ENCODE measurements around the gene AJAP1. TPM values are rescaled to one million over a fixed set of nuclear protein-coding genes. Genes with fewer than 3 reads are reported as not detected.

The AJAP1 gene
- total RNA-seq, 6 experiments from 2014 or later = not detected

- Mint-ChIP-seq H3K27me3 (ENCODE audit: insufficient read depth) (no peaks in the 10 kb centered on the region), H3K9me3 (peaks cover 58% of the 10 kb centered on the region), H3K36me3 (ENCODE audit: low read depth) (no peaks in the 10 kb centered on the region; the same call in 1 of the 2 replicates), H3K4me3 (no peak overlapping the region), H3K4me1 (ENCODE audit: low read depth) (no peaks in the 10 kb centered on the region), H3K27ac (no peak overlapping the region)
- no peak for DNase-seq
- TF ChIP-seq, protein P1, sequence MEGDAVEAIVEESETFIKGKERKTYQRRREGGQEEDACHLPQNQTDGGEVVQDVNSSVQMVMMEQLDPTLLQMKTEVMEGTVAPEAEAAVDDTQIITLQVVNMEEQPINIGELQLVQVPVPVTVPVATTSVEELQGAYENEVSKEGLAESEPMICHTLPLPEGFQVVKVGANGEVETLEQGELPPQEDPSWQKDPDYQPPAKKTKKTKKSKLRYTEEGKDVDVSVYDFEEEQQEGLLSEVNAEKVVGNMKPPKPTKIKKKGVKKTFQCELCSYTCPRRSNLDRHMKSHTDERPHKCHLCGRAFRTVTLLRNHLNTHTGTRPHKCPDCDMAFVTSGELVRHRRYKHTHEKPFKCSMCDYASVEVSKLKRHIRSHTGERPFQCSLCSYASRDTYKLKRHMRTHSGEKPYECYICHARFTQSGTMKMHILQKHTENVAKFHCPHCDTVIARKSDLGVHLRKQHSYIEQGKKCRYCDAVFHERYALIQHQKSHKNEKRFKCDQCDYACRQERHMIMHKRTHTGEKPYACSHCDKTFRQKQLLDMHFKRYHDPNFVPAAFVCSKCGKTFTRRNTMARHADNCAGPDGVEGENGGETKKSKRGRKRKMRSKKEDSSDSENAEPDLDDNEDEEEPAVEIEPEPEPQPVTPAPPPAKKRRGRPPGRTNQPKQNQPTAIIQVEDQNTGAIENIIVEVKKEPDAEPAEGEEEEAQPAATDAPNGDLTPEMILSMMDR (IDR thresholded peaks at IDR 0.05) = no peak
Measured at GRCh38 chr1:4778056-4778455, 123.6 kb downstream of the AJAP1 start.

GRCh38 chr1:4781646-4782045 is 127.2 kb downstream of the AJAP1 start:
- Mint-ChIP-seq H3K27me3 (ENCODE audit: insufficient read depth) (no peaks in the 10 kb centered on the region), H3K4me3 (no peak overlapping the region), H3K4me1 (ENCODE audit: low read depth) (no peaks in the 10 kb centered on the region), H3K36me3 (ENCODE audit: low read depth) (no peaks in the 10 kb centered on the region; the same call in 1 of the 2 replicates), H3K9me3 (peaks cover 46% of the 10 kb centered on the region), H3K27ac (no peak overlapping the region)
- DNase-seq = no peak
- TF ChIP-seq, protein P1 (IDR thresholded peaks at IDR 0.05) = no peak

DNA sequence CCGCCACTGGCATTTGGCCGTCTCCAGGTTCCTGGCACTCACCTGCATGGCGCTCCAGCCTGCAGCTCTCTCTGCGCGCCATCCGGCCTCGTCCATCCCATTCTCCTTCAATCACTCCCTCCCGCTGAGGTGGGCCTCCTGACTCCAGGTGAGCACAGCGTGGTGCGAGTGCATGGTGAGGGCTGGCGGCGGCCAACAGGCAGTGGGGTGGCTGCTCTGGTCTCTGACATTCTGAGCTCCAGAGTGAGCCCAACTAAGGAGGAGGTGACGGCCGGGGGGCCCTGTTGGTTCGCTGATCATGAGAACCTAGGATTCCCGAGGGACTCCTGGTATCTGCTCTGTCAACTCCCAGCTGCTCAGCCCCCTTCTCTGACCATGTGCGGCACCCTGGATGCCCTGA is 130.4 kb downstream of the AJAP1 start:
- no peaks in the 10 kb centered on the region; the same call in 1 of the 2 replicates for H3K36me3 Mint-ChIP-seq (ENCODE audit: low read depth)
- no peak overlapping the region for H3K27ac Mint-ChIP-seq
- DNase-seq = no peak
- peaks cover 60% of the 10 kb centered on the region for H3K9me3 Mint-ChIP-seq
- no peaks in the 10 kb centered on the region for H3K4me1 Mint-ChIP-seq (ENCODE audit: low read depth)
- TF ChIP-seq, protein P1 (IDR thresholded peaks at IDR 0.05) = no peak
- no peak overlapping the region for H3K4me3 Mint-ChIP-seq
- no peaks in the 10 kb centered on the region for H3K27me3 Mint-ChIP-seq (ENCODE audit: insufficient read depth)

DNA sequence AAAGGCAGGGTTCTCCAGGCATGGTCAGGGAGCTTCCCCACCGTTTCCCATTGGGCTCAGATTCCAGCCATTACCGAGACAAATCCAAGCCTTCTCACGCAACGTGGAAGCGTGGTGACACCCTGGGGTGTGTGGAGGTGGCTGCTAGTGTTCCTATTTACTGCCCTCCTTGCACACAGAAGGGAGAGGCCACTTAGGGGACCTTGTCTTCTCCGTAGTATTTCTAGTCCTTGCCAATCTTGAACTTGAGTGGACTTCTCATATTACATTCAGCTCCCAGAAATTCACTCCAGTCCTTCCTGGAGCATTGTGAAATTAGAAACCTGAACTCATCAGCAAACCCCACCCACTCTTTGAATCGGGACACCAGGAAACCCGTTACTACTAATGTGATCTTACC is 131.6 kb downstream of the AJAP1 start:
- DNase-seq = no peak
- peaks cover 53% of the 10 kb centered on the region for H3K9me3 Mint-ChIP-seq
- H3K36me3 Mint-ChIP-seq (ENCODE audit: low read depth) = no peaks in the 10 kb centered on the region; the same call in 1 of the 2 replicates
- H3K27ac Mint-ChIP-seq = no peak overlapping the region
- no peak overlapping the region for H3K4me3 Mint-ChIP-seq
- no peaks in the 10 kb centered on the region for H3K4me1 Mint-ChIP-seq (ENCODE audit: low read depth)
- H3K27me3 Mint-ChIP-seq (ENCODE audit: insufficient read depth) = no peaks in the 10 kb centered on the region
- TF ChIP-seq, protein P1 (IDR thresholded peaks at IDR 0.05) = no peak

- Mint-ChIP-seq H3K27ac (no peak overlapping the region), H3K9me3 (peaks cover 56% of the 10 kb centered on the region), H3K27me3 (ENCODE audit: insufficient read depth) (no peaks in the 10 kb centered on the region), H3K36me3 (ENCODE audit: low read depth) (no peaks in the 10 kb centered on the region; the same call in 1 of the 2 replicates), H3K4me1 (ENCODE audit: low read depth) (no peaks in the 10 kb centered on the region), H3K4me3 (no peak overlapping the region)
- TF ChIP-seq, protein P1 (IDR thresholded peaks at IDR 0.05) = no peak
- DNase-seq = no peak
Measured at GRCh38 chr1:4787551-4787950, 133.1 kb downstream of the AJAP1 start.

DNA sequence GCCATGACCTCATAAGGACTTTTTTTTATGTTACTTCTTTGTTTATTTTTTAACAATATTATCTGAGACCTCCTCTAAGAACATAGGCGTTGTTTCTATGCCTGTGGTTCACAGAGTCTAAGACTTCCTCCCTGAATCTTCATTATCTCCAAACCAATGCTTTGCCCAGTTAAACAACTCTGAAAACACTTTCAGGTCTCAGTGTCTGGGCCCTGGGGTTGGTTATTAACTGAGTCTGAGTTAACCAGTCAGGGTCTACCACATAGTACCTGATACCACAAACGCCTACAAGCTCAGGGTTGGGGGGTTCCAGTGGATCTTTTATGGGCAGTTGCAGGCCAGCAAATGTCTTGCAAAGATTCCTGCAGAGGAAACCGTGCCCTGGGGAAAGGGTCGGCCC is 138.2 kb downstream of the AJAP1 start:
- no peak overlapping the region for H3K4me3 Mint-ChIP-seq
- H3K9me3 Mint-ChIP-seq = peaks cover 62% of the 10 kb centered on the region
- no peaks in the 10 kb centered on the region; the same call in 1 of the 2 replicates for H3K36me3 Mint-ChIP-seq (ENCODE audit: low read depth)
- no peaks in the 10 kb centered on the region for H3K27me3 Mint-ChIP-seq (ENCODE audit: insufficient read depth)
- no peaks in the 10 kb centered on the region for H3K4me1 Mint-ChIP-seq (ENCODE audit: low read depth)
- H3K27ac Mint-ChIP-seq = no peak overlapping the region
- DNase-seq = no peak
- TF ChIP-seq, protein P1 (IDR thresholded peaks at IDR 0.05) = no peak
